HuH-7 (cell line): ENCODE results near the gene TMEM115.

Experiments used
- DNase-seq: peaks from one replicate; pipeline ENCODE4 v3.0.0; 2011; ENCODE audit warnings: low spot score

The TMEM115 gene

DNA sequence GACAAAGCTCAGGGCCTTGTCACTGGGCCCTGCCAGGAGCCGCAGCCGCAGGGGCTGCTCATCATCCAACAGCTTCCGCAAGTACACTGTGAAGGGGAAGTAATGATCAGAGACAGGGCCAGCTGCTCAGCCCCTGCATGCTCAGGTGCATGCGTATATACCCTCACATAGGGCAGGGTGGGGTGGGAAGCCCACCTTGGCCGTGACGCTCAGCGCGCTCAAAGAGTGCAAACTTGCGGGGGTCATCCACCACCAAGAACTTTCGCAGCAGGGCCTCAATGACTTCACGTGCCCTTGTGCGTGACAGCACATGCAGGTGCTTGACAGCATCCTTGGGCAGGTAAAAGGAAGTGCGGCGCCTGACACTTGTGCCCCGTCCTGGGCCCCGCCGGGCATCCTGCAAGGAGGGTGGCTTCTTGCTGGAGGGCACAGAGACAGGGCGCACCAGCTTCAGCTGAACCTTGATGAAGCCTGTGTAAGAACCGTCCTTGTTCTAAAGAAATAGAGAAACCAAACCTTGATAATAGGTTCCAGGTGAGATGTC, 27.9 kb downstream of the TMEM115 start:
- no peak for DNase-seq

- no peak for DNase-seq
Observed at GRCh38 chr3:50330330-50330729, 29.0 kb downstream of the TMEM115 start.

GRCh38 chr3:50327943-50328691, 31.2 kb downstream of the TMEM115 start, which contains the start of gene TUSC2:
Gene TUSC2, minus strand, starts transcription at chr3:50328223. Its CDS starts 124 bp downstream, at chr3:50328099.
- peak; percentile 98 for DNase-seq

- DNase-seq = no peak
Observed at GRCh38 chr3:50327129-50327528, 32.2 kb downstream of the TMEM115 start.

DNA sequence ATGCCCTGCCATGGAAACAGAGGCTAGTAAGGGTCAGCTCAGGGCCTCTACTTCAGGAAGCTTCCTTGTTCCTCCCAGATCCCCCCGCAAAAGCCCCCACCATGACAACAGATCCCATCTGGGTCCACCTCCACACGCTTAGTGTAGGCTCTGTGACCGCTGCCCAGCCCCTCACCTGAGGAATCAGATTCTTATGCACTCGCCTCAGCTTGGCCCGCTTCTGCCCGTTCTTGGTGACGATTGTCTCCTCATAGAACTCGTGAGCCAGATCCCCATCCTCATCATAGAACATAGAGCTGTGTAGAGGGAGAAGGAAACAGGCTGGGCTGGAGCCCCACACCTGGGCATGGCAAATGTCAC, 33.2 kb downstream of the TMEM115 start:
- DNase-seq = no peak

GRCh38 chr3:50325497-50326181, 33.7 kb downstream of the TMEM115 start:
- no peak for DNase-seq

GRCh38 chr3:50325113-50325480, 34.2 kb downstream of the TMEM115 start:
- no peak for DNase-seq

DNA sequence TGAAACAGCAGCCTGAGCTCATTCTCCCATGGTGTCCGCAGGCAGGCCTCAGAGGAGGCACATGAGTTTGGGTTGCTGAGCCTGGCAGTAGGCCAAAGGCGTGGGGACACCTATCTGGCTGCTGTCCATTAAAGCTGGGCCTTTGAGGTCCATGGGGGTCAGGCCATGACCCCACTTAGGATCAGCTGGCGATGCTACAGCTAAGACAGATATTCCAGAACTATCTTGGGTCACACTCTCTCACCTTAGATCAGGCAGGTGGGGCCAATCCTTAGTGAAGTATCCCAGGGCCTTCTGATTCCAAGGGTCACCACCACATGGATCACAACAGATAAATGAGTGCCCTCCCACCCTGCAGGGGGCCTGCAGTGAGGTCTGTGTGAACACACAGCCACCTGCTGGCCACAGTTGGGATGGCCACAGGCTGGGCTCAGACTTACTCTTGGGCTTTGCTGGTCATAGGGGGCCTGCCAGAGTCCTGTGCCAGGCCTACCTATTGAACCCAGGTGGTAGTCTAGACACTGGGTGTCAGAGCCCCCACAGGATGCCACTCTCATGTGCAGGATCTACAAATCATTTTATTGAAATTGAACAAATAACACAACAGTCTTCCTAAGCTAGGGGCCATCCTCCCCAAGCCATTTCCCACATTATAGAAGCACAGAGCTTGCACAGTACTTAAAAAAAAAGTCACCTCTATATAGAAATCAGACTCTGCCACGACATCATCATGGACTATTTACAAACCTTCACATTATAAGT, 34.8 kb downstream of the TMEM115 start:
- DNase-seq = peak; percentile 88

- no peak for DNase-seq
Observed at GRCh38 chr3:50323614-50324199, 35.6 kb downstream of the TMEM115 start.

DNA sequence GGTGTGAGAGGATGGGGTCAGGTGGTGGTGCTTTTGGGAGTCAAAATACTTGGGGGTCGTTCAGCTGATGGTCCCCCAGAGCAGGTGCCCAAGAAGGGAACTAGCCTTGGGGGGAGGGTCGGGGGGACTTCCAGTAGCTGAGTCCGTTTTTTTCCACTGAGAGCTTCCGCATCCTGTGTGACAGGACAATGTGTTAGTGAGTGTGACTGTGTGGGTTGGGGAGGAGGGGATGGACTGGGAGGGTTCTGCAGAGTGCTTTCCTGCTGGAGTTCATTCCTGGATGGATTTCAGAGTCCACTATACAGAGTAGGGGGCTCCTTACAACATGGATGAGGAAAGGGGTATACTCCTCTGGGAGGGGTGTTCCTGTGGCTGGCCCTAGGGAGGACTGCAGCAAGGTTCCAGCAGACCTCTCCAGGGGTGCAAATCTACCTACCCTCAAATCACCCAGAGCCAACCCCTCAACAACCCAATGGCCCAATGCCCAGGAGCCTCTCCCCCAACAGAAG, 36.2 kb downstream of the TMEM115 start:
- DNase-seq = no peak

GRCh38 chr3:50322386-50323091, 36.8 kb downstream of the TMEM115 start, which contains the start of gene HYAL2:
Gene HYAL2, minus strand, starts transcription at chr3:50322745. Its CDS starts 2,256 bp downstream, at chr3:50320489.
- DNase-seq = no peak

DNA sequence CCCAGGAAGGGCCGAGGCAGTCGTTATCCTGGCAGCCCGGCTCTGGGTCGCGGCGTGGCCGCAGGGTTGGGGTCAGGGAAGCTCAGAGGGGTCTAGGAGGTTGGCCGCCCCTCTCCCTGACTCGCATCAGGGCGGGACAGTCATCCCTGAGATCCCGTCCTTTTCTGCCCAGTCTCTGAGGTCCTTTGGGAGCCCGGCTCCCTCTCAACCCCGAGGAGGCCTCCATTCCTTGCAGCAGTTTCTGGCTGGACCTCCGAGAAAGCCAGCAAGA, 37.3 kb downstream of the TMEM115 start:
- DNase-seq = no peak

- peak; percentile 91 for DNase-seq
Observed at GRCh38 chr3:50321336-50322114, 37.8 kb downstream of the TMEM115 start.

DNA sequence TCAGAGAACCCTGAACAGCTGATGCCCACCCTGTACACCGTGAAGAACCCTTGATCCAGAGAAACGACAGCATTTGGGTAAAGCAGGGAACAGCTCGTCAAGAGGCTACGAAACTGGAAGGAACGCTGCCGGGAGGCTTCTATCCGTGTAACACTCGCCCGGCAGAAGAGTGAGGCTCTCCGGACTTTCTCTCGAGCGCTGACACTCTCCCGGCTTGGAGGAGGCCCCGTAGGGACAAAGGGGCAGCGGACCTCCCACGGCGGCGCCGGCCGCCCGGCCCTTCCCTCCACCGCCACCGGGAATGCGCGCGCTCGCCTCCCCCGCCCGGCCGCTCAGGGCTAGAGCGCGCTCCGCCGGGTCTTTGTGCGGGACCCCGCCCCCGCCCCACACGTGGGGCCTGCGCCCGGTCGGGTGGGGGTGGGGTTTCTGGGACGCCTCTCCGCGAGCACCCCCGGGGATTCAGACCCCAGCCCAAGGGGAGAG, 38.4 kb downstream of the TMEM115 start:
- DNase-seq = peak; percentile 77

DNA sequence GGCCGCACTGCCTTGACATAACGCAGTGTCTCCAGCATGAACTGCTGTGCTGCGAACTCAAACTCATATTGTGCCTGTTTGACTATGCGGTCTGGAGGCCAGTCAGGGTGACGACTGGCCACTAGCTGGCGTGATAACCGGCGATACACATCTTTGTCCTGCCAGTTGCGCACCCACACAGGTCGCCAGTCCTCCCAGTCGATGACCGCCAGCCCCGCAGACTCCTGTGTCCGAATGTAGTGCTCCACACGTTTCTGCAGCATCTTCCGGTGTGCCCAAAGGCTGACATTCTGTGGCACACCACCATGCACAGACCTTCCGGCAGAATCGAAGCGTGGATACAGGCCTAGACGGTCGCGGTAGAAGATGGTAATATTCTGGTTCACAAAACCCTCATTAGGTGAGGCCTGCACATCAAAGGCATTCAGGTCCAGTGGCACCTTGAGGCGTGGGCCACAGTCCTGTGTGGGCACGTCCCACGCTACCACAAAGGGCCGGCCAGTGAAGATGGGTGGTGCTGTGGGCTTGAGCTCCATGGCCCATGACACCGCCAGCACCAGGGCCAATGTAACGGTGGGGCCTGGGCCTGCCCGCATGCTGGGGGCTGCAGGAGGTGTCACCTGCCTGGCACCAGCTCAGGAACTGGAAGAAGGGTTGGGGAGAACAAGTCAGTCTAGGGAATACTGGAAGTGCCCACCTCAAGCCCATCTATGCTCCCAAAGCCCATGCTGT, 39.3 kb downstream of the TMEM115 start:
- DNase-seq = no peak

DNA sequence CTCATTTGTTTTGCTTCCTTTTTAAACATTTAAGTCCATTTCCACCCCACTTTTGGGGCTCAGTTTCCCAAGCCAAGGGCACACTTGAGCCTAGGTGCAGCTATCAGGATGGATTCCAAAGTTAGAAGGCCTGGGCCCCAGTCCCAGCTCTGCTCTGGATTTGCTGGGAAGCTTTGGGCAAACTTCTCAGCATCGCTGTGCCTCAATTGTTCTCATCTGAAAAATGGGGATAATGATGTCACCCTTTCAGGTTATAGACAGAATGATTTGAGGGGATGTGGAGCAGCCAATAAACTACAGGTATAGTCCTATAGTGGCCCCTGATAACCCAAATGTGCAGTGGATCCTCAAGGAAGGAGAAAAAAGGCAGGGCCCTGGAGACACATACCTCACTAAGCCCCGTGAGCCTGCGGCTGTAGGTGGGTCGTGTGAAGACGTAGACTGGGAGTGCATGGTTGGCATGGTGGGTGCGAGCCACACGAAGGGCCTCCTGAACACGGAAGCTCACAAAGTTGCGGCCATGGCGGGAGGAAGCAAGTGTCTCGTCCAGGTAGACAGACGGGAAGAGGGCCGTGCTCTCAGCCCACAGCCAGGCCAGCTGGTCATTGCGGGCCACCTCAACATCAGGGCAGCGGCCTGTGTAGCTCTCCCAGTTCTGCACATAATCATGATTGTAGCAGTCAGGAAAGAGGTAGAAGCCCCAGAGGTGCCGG, 40.0 kb downstream of the TMEM115 start:
- no peak for DNase-seq

GRCh38 chr3:50318615-50319014, 40.7 kb downstream of the TMEM115 start:
- no peak for DNase-seq

DNA sequence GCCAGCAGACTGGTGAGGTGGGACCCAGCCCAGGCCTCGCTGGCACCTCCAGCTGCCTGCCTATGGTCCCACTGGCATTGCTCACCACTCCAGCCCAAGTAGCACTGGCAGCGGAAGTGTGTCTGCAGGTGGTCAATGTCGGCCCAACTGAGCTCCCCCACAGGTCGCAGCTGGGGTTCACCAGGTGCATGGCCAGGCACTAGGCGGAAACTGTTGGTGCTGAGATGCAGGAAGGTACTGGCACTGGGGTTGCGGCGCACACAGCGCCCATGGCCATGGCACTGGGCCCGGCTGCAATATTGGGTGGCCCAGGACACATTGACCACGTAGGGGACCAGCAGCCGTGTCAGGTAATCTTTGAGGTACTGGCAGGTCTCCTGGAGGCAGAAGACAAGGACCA, 41.2 kb downstream of the TMEM115 start:
- DNase-seq = no peak

DNA sequence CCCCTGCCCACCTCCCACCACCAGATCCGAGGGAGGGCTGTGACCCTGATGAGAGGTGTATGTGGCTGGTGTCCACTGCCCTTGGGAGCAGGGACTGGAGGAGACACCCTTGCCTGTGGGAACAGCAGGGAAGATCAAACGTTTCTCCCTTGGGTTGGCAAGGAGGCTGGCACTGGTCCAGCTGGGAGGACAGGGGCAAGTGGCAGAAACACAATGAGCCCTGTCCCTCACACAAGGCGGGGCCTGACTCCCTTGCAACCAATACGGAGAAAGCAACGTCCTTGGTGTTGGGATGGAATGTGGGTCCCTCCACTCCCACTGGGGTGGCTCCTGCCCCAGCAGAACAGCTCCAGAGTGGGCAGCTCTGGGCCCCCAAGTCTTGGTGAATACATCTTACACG, 42.0 kb downstream of the TMEM115 start:
- DNase-seq = no peak
